ENCODE results near the gene SCNN1G. TPM values are rescaled to one million over a fixed set of nuclear protein-coding genes. Genes with fewer than 3 reads are reported as not detected.

The SCNN1G gene
- total and polyA plus RNA-seq, 2 donors (not counting 3 experiments of a cell fraction or from before 2014, with no cell fraction given): not detected

GRCh38 chr16:23141500-23141899, 41.0 kb upstream of the SCNN1G start:
- Histone ChIP-seq H3K4me3 (replicated peaks in 1 of 3; ENCODE audit: insufficient read depth in 1 of 3, low read depth in 1 of 3, low read length in 3 of 3) (no peak overlapping the region), H3K9me3 (replicated peaks; ENCODE audit: control insufficient read depth, insufficient read depth, low read length) (no peaks in the 10 kb centered on the region), H3K27ac (ENCODE audit: insufficient read depth, low read depth, low read length) (no peak overlapping the region), H3K4me1 (ENCODE audit: control insufficient read depth, extremely low read depth, insufficient read depth, low read length) (peaks cover 6% of the 10 kb centered on the region), H2AFZ (ENCODE audit: low read depth, low read length) (no peak overlapping the region), H3K9me1 (replicated peaks; ENCODE audit: control insufficient read depth, extremely low read depth, insufficient read depth, low read length) (no peaks in the 10 kb centered on the region), H4K20me1 (replicated peaks; ENCODE audit: control insufficient read depth, extremely low read depth, insufficient read depth, low read length) (peaks cover 6% of the 10 kb centered on the region), H3K9ac (replicated peaks; ENCODE audit: extremely low read depth, insufficient read depth, low read length) (no peak overlapping the region), H3K79me2 (ENCODE audit: control insufficient read depth, insufficient read depth, low read length) (peaks cover 90% of the 10 kb centered on the region), H3K36me3 (ENCODE audit: control insufficient read depth in 2 of 2, extremely low read depth in 1 of 2, insufficient read depth in 2 of 2, low read length in 2 of 2) (no peaks in the 10 kb centered on the region), H3K4me2 (ENCODE audit: insufficient read depth, low read length) (no peak overlapping the region), H3K27me3 (ENCODE audit: control insufficient read depth in 2 of 2, insufficient read depth in 2 of 2, low read length in 2 of 2) (no peaks in the 10 kb centered on the region)
- intact Hi-C loops (cut with micrococcal nuclease) (no loop called here), dilution Hi-C loops (cut with MboI; ENCODE audit: extremely low pct_ligation_motif_present, low sequenced_read_pairs) (no loop called here)
- POLR2A ChIA-PET: no interaction called here
- CTCF ChIA-PET: interaction anchor here (1.7 kb wide), 1 partner anchor 293 kb away, joined by 4 read pairs; no protein-coding TSS in a partner anchor
- no peak for TF ChIP-seq MYC (IDR thresholded peaks at IDR 0.05; ENCODE audit: low read depth, low read length)
- TF ChIP-seq EZH2 (IDR thresholded peaks at IDR 0.05; ENCODE audit: borderline replicate concordance, low read depth, low read length, severe bottlenecking): no peak
- TF ChIP-seq, protein P1, sequence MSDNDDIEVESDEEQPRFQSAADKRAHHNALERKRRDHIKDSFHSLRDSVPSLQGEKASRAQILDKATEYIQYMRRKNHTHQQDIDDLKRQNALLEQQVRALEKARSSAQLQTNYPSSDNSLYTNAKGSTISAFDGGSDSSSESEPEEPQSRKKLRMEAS (IDR thresholded peaks at IDR 0.05; ENCODE audit: insufficient read depth, insufficient read length): no peak
- TF ChIP-seq, protein P2, sequence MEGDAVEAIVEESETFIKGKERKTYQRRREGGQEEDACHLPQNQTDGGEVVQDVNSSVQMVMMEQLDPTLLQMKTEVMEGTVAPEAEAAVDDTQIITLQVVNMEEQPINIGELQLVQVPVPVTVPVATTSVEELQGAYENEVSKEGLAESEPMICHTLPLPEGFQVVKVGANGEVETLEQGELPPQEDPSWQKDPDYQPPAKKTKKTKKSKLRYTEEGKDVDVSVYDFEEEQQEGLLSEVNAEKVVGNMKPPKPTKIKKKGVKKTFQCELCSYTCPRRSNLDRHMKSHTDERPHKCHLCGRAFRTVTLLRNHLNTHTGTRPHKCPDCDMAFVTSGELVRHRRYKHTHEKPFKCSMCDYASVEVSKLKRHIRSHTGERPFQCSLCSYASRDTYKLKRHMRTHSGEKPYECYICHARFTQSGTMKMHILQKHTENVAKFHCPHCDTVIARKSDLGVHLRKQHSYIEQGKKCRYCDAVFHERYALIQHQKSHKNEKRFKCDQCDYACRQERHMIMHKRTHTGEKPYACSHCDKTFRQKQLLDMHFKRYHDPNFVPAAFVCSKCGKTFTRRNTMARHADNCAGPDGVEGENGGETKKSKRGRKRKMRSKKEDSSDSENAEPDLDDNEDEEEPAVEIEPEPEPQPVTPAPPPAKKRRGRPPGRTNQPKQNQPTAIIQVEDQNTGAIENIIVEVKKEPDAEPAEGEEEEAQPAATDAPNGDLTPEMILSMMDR (IDR thresholded peaks at IDR 0.05; ENCODE audit: extremely low read depth in 1 of 2, insufficient read depth in 1 of 2, low read depth in 1 of 2, low read length in 2 of 2): no peak
- TF ChIP-seq POLR2AphosphoS5 (IDR thresholded peaks at IDR 0.05; ENCODE audit: insufficient read depth, low read depth, low read length): no peak
- TF ChIP-seq JUN (IDR thresholded peaks at IDR 0.05; ENCODE audit: borderline replicate concordance, insufficient read depth, insufficient read length, low read depth): no peak
- TF ChIP-seq FOS (IDR thresholded peaks at IDR 0.05; ENCODE audit: borderline replicate concordance, insufficient read depth, low read length): no peak
- no peak for TF ChIP-seq POLR2A (IDR thresholded peaks at IDR 0.05; ENCODE audit: low read depth, low read length)
- TF ChIP-seq GATA2 (IDR thresholded peaks at IDR 0.05; ENCODE audit: insufficient read depth, insufficient read length, low read depth, low read length): no peak
- no peak for FAIRE-seq
- no peak for DNase-seq (ENCODE audit: low read depth, low spot score)
- no TSS peak for BruUV-seq (replicated peaks)
